Measurements from ENCODE around the gene YIPF3.

DNA sequence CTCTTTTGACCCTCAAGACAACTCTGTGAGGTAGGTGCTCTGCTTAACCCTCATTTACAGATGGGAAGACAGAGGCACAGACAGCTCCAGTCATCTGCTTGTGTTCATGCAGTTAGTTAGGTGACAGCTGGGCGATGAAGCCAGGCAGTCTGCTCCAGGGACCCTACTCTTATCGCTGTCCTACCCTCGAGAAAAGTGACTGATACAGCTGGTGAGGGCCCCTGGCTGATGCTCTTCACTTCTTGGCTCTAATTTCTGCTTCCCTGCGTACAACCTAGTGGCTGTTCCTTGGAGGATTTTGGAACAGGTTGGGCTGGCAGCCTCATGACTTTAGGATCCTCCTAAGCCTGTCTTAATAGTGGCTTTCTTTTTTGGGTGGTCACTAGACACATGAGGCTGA, 48.5 kb downstream of the YIPF3 start:
- TF ChIP-seq, protein P1, sequence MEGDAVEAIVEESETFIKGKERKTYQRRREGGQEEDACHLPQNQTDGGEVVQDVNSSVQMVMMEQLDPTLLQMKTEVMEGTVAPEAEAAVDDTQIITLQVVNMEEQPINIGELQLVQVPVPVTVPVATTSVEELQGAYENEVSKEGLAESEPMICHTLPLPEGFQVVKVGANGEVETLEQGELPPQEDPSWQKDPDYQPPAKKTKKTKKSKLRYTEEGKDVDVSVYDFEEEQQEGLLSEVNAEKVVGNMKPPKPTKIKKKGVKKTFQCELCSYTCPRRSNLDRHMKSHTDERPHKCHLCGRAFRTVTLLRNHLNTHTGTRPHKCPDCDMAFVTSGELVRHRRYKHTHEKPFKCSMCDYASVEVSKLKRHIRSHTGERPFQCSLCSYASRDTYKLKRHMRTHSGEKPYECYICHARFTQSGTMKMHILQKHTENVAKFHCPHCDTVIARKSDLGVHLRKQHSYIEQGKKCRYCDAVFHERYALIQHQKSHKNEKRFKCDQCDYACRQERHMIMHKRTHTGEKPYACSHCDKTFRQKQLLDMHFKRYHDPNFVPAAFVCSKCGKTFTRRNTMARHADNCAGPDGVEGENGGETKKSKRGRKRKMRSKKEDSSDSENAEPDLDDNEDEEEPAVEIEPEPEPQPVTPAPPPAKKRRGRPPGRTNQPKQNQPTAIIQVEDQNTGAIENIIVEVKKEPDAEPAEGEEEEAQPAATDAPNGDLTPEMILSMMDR (IDR thresholded peaks at IDR 0.05 in 2 of 3, conservative IDR thresholded peaks at IDR 0.05 in 1 of 3; ENCODE audit: insufficient read depth in 2 of 3, low read depth in 1 of 3, low read length in 3 of 3): no peak
- TF ChIP-seq, protein P2, sequence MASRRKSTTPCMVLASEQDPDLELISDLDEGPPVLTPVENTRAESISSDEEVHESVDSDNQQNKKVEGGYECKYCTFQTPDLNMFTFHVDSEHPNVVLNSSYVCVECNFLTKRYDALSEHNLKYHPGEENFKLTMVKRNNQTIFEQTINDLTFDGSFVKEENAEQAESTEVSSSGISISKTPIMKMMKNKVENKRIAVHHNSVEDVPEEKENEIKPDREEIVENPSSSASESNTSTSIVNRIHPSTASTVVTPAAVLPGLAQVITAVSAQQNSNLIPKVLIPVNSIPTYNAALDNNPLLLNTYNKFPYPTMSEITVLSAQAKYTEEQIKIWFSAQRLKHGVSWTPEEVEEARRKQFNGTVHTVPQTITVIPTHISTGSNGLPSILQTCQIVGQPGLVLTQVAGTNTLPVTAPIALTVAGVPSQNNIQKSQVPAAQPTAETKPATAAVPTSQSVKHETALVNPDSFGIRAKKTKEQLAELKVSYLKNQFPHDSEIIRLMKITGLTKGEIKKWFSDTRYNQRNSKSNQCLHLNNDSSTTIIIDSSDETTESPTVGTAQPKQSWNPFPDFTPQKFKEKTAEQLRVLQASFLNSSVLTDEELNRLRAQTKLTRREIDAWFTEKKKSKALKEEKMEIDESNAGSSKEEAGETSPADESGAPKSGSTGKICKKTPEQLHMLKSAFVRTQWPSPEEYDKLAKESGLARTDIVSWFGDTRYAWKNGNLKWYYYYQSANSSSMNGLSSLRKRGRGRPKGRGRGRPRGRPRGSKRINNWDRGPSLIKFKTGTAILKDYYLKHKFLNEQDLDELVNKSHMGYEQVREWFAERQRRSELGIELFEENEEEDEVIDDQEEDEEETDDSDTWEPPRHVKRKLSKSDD (conservative IDR thresholded peaks at IDR 0.05; ENCODE audit: low read length): no peak
- TF ChIP-seq IRF2 (CRISPR knock-in tag; IDR thresholded peaks at IDR 0.05) (no peak), YBX1 (IDR thresholded peaks at IDR 0.05) (no peak), NRF1 (conservative IDR thresholded peaks at IDR 0.05 in 1 of 2, IDR thresholded peaks at IDR 0.05 in 1 of 2) (no peak), KAT7 (CRISPR knock-in tag; IDR thresholded peaks at IDR 0.05; ENCODE audit: borderline replicate concordance) (no peak), HIVEP1 (CRISPR knock-in tag; IDR thresholded peaks at IDR 0.05) (no peak), RAD21 (CRISPR knock-in tag; conservative IDR thresholded peaks at IDR 0.05 in 1 of 2, IDR thresholded peaks at IDR 0.05 in 1 of 2) (no peak), EZH2 (IDR thresholded peaks at IDR 0.05; ENCODE audit: borderline replicate concordance, low read depth, low read length) (no peak), POLR2AphosphoS5 (IDR thresholded peaks at IDR 0.05; ENCODE audit: control insufficient read depth, insufficient read depth, low read depth, low read length) (no peak)
- TF ChIP-seq, protein P3, sequence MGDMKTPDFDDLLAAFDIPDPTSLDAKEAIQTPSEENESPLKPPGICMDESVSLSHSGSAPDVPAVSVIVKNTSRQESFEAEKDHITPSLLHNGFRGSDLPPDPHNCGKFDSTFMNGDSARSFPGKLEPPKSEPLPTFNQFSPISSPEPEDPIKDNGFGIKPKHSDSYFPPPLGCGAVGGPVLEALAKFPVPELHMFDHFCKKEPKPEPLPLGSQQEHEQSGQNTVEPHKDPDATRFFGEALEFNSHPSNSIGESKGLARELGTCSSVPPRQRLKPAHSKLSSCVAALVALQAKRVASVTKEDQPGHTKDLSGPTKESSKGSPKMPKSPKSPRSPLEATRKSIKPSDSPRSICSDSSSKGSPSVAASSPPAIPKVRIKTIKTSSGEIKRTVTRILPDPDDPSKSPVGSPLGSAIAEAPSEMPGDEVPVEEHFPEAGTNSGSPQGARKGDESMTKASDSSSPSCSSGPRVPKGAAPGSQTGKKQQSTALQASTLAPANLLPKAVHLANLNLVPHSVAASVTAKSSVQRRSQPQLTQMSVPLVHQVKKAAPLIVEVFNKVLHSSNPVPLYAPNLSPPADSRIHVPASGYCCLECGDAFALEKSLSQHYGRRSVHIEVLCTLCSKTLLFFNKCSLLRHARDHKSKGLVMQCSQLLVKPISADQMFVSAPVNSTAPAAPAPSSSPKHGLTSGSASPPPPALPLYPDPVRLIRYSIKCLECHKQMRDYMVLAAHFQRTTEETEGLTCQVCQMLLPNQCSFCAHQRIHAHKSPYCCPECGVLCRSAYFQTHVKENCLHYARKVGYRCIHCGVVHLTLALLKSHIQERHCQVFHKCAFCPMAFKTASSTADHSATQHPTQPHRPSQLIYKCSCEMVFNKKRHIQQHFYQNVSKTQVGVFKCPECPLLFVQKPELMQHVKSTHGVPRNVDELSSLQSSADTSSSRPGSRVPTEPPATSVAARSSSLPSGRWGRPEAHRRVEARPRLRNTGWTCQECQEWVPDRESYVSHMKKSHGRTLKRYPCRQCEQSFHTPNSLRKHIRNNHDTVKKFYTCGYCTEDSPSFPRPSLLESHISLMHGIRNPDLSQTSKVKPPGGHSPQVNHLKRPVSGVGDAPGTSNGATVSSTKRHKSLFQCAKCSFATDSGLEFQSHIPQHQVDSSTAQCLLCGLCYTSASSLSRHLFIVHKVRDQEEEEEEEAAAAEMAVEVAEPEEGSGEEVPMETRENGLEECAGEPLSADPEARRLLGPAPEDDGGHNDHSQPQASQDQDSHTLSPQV (IDR thresholded peaks at IDR 0.05): no peak
